Fibroblast of mammary gland (primary cell): ENCODE data around the gene TBX6.

ENCODE experiments used
- DNase-seq: peaks from one replicate; pipeline ENCODE4 v3.0.0-alpha.2; 2010; ENCODE audit warnings: low read depth
- H3K4me3 ChIP-seq: 2 replicates; pipeline ENCODE4 v1.5.1; 2011; ENCODE audit warnings: low read depth, mild to moderate bottlenecking, low read length, moderate library complexity; ENCODE audit not compliant: control insufficient read depth
- CTCF ChIP-seq: conservative IDR thresholded peaks from 2 replicates; pipeline ENCODE4 v1.5.1; 2011; ENCODE audit warnings: low read depth, low read length, inconsistent platforms; ENCODE audit not compliant: control insufficient read depth, insufficient read depth

The TBX6 gene

GRCh38 chr16:30060836-30061554 is 30.7 kb downstream of the TBX6 start:
- no peak overlapping the region for H3K4me3 ChIP-seq
- TF ChIP-seq CTCF, result no peak
- DNase-seq, result no peak

- TF ChIP-seq CTCF, result no peak
- DNase-seq, result no peak
Observed at GRCh38 chr16:30060346-30060745, 31.4 kb downstream of the TBX6 start.

GRCh38 chr16:30054959-30055553 is 36.7 kb downstream of the TBX6 start:
- TF ChIP-seq CTCF, result peak; percentile 57
- DNase-seq, result no peak
- no peak overlapping the region for H3K4me3 ChIP-seq

More at GRCh38 chr16:30060346-30060745, 31.4 kb downstream of the TBX6 start:
- no peak overlapping the region for H3K4me3 ChIP-seq

- no peak overlapping the region for H3K4me3 ChIP-seq
- no peak for TF ChIP-seq CTCF
- DNase-seq, result no peak
Observed at GRCh38 chr16:30054451-30054850, 37.3 kb downstream of the TBX6 start.

- peak overlapping the region; percentile 68 for H3K4me3 ChIP-seq
- no peak for TF ChIP-seq CTCF
- DNase-seq, result no peak
Observed at GRCh38 chr16:30053376-30054015, 38.2 kb downstream of the TBX6 start.

GRCh38 chr16:30052671-30053372 is 38.9 kb downstream of the TBX6 start:
- no peak for TF ChIP-seq CTCF
- peak overlapping the region; percentile 68 for H3K4me3 ChIP-seq
- peak; percentile 89 for DNase-seq
